ENCODE measurements around the gene CYSTM1.

CYSTM1 gene

GRCh38 chr5:140174465-140175366 lies at the start of gene CYSTM1:
CYSTM1 (plus strand) TSS chr5:140175188; CDS start chr5:140194466, 19,278 bp downstream.
- in situ Hi-C loops (cut with MboI; ENCODE audit: low sequenced_read_pairs), result loop anchor here (25.0 kb wide), 2 partner anchors 112 to 387 kb away; partner anchors contain the start of gene PSD2

GRCh38 chr5:140125637-140126036 lies 49.4 kb upstream of the CYSTM1 start, which contains the start of gene IGIP:
IGIP (plus strand) TSS chr5:140125937; CDS start chr5:140128477, 2,540 bp downstream.
- in situ Hi-C loops (cut with MboI; ENCODE audit: low sequenced_read_pairs), result no loop called here

GRCh38 chr5:140126315-140127012 lies 48.5 kb upstream of the CYSTM1 start:
- in situ Hi-C loops (cut with MboI; ENCODE audit: low sequenced_read_pairs), result no loop called here

- in situ Hi-C loops (cut with MboI; ENCODE audit: low sequenced_read_pairs), result no loop called here
Observed at GRCh38 chr5:140128376-140128775, 46.6 kb upstream of the CYSTM1 start.

GRCh38 chr5:140130949-140131733 lies 43.8 kb upstream of the CYSTM1 start:
- in situ Hi-C loops (cut with MboI; ENCODE audit: low sequenced_read_pairs), result no loop called here

GRCh38 chr5:140131967-140132409 lies 43.0 kb upstream of the CYSTM1 start:
- in situ Hi-C loops (cut with MboI; ENCODE audit: low sequenced_read_pairs), result no loop called here

- in situ Hi-C loops (cut with MboI; ENCODE audit: low sequenced_read_pairs), result no loop called here
Observed at GRCh38 chr5:140133514-140134167, 41.3 kb upstream of the CYSTM1 start.

GRCh38 chr5:140134277-140134935 lies 40.6 kb upstream of the CYSTM1 start:
- in situ Hi-C loops (cut with MboI; ENCODE audit: low sequenced_read_pairs), result no loop called here

- in situ Hi-C loops (cut with MboI; ENCODE audit: low sequenced_read_pairs), result no loop called here
Observed at GRCh38 chr5:140135127-140135526, 39.9 kb upstream of the CYSTM1 start.

GRCh38 chr5:140136624-140137023 lies 38.4 kb upstream of the CYSTM1 start:
- in situ Hi-C loops (cut with MboI; ENCODE audit: low sequenced_read_pairs), result no loop called here

GRCh38 chr5:140140435-140140834 lies 34.6 kb upstream of the CYSTM1 start:
- in situ Hi-C loops (cut with MboI; ENCODE audit: low sequenced_read_pairs), result no loop called here

GRCh38 chr5:140141241-140141640 lies 33.7 kb upstream of the CYSTM1 start:
- in situ Hi-C loops (cut with MboI; ENCODE audit: low sequenced_read_pairs), result no loop called here

GRCh38 chr5:140142246-140142645 lies 32.7 kb upstream of the CYSTM1 start:
- in situ Hi-C loops (cut with MboI; ENCODE audit: low sequenced_read_pairs), result no loop called here

GRCh38 chr5:140142856-140143255 lies 32.1 kb upstream of the CYSTM1 start:
- in situ Hi-C loops (cut with MboI; ENCODE audit: low sequenced_read_pairs), result no loop called here

GRCh38 chr5:140143521-140144258 lies 31.3 kb upstream of the CYSTM1 start:
- in situ Hi-C loops (cut with MboI; ENCODE audit: low sequenced_read_pairs), result no loop called here

GRCh38 chr5:140145256-140145655 lies 29.7 kb upstream of the CYSTM1 start:
- in situ Hi-C loops (cut with MboI; ENCODE audit: low sequenced_read_pairs), result no loop called here

- in situ Hi-C loops (cut with MboI; ENCODE audit: low sequenced_read_pairs), result no loop called here
Observed at GRCh38 chr5:140145818-140146522, 29.0 kb upstream of the CYSTM1 start.

- in situ Hi-C loops (cut with MboI; ENCODE audit: low sequenced_read_pairs), result no loop called here
Observed at GRCh38 chr5:140146523-140146842, 28.5 kb upstream of the CYSTM1 start.

GRCh38 chr5:140147460-140147859 lies 27.5 kb upstream of the CYSTM1 start:
- in situ Hi-C loops (cut with MboI; ENCODE audit: low sequenced_read_pairs), result no loop called here
